HG02852 (cell line): ENCODE measurements around the gene DTD1.
A peak's percentile ranks its signal among the peaks of the same experiment; 100 is the strongest.

Experiments used
- ATAC-seq: cut with Tn5 transposase; IDR thresholded peaks from one replicate; pipeline ENCODE4 v1.9.1; 2021; ENCODE audit warnings: mild to moderate bottlenecking, moderate library complexity; ENCODE audit not compliant: unreplicated experiment

Gene DTD1

GRCh38 chr20:18587665-18588573 lies at the start of gene DTD1:
DTD1 (plus strand) TSS chr20:18588054; CDS start chr20:18588073, 19 bp downstream.
- ATAC-seq = peak; percentile 89

- ATAC-seq = no peak
These were observed 46.1 kb upstream of the DTD1 start for GRCh38 chr20:18541741-18542140.

GRCh38 chr20:18543216-18543615 lies 44.6 kb upstream of the DTD1 start:
- no peak for ATAC-seq

GRCh38 chr20:18543932-18544331 lies 43.9 kb upstream of the DTD1 start:
- no peak for ATAC-seq

- no peak for ATAC-seq
These were observed 42.3 kb upstream of the DTD1 start for GRCh38 chr20:18545566-18545965.

- ATAC-seq = no peak
These were observed 39.4 kb upstream of the DTD1 start for GRCh38 chr20:18548465-18548864.

- ATAC-seq = no peak
These were observed 34.1 kb upstream of the DTD1 start for GRCh38 chr20:18553746-18554145.

GRCh38 chr20:18566892-18567738 lies 20.7 kb upstream of the DTD1 start, which contains the start of gene SMIM26:
SMIM26 (plus strand) TSS chr20:18567432; CDS start chr20:18567479, 47 bp downstream.
- peak; percentile 99 for ATAC-seq

- ATAC-seq = peak; percentile 19
These were observed 20.1 kb upstream of the DTD1 start for GRCh38 chr20:18567739-18568091.

- ATAC-seq = no peak
These were observed 16.8 kb upstream of the DTD1 start for GRCh38 chr20:18571009-18571408.

GRCh38 chr20:18571578-18571977 lies 16.3 kb upstream of the DTD1 start:
- no peak for ATAC-seq

GRCh38 chr20:18577942-18578341 lies 9.9 kb upstream of the DTD1 start:
- no peak for ATAC-seq

- no peak for ATAC-seq
These were observed 9.3 kb upstream of the DTD1 start for GRCh38 chr20:18578581-18578980.

- ATAC-seq = no peak
These were observed 7.8 kb upstream of the DTD1 start for GRCh38 chr20:18580012-18580411.

- no peak for ATAC-seq
These were observed 2.7 kb upstream of the DTD1 start for GRCh38 chr20:18585134-18585533.

- no peak for ATAC-seq
These were observed 700 bp downstream of the DTD1 start for GRCh38 chr20:18588574-18588933.

- no peak for ATAC-seq
These were observed 2.3 kb downstream of the DTD1 start for GRCh38 chr20:18589941-18590674.

GRCh38 chr20:18596270-18596669 lies 8.4 kb downstream of the DTD1 start:
- no peak for ATAC-seq

- no peak for ATAC-seq
These were observed 21.9 kb downstream of the DTD1 start for GRCh38 chr20:18609741-18610140.

GRCh38 chr20:18611492-18611891 lies 23.6 kb downstream of the DTD1 start:
- no peak for ATAC-seq

- ATAC-seq = no peak
These were observed 25.7 kb downstream of the DTD1 start for GRCh38 chr20:18613553-18613952.
